ENCODE measurements around the gene MVB12B. TPM values are rescaled to one million over a fixed set of nuclear protein-coding genes. Genes with fewer than 3 reads are reported as not detected.

The MVB12B gene
- total RNA-seq, 1 experiment from 2014 or later, result 5.8 TPM

DNA sequence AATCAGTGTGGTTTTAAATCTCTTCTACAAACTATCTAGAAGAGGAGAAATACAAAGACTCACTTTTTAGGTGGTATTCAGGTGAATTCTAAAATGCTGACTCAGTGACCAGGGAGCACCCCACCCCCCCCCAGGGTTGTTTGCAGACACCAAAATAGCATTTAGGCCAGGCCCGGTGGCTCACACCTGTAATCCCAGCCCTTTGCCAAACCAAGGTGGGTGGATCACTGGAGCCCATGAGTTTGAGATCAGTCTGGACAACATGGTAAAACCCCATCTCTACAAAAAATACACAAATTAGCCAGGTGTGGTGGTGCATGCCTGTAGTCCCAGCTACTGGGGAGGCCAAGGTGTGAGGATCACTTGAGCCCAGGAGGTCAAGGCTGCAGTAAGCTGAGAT is 168.1 kb downstream of the MVB12B start:
- Histone ChIP-seq H2BK5ac (ENCODE audit: insufficient read length, low read length) (no peak overlapping the region), H3K79me2 (ENCODE audit: insufficient read depth, low read length) (no peaks in the 10 kb centered on the region), H3T11ph (ENCODE audit: low read length) (no peak overlapping the region), H4K5ac (ENCODE audit: insufficient read length, low read depth, low read length) (no peak overlapping the region), H3K79me1 (ENCODE audit: insufficient read depth, low read depth, low read length, poor library complexity, severe bottlenecking) (no peaks in the 10 kb centered on the region), H2AFZ (ENCODE audit: low read length) (no peak overlapping the region), H2BK15ac (ENCODE audit: low read depth, low read length) (no peak overlapping the region), H2BK120ac (ENCODE audit: low read depth, low read length, poor library complexity, severe bottlenecking) (no peak overlapping the region), H2BK20ac (ENCODE audit: low read depth, low read length, poor library complexity, severe bottlenecking) (no peak overlapping the region), H2BK12ac (ENCODE audit: insufficient read length, low read depth, low read length) (no peak overlapping the region), H3K9ac (ENCODE audit: extremely low read depth, insufficient read length, low read length) (no peak overlapping the region), H3K4me2 (ENCODE audit: insufficient read depth, insufficient read length, low read length) (no peak overlapping the region), H2AK5ac (ENCODE audit: insufficient read length, low read length) (no peak overlapping the region), H3K23me2 (ENCODE audit: insufficient read length, low read depth, low read length, poor library complexity, severe bottlenecking) (peaks cover 4% of the 10 kb centered on the region), H3K4ac (ENCODE audit: low read depth, low read length) (no peak overlapping the region), H3K4me1 (ENCODE audit: insufficient read depth, low read length) (no peaks in the 10 kb centered on the region), H3K23ac (ENCODE audit: insufficient read length, low read depth, low read length) (no peak overlapping the region), H3K14ac (ENCODE audit: insufficient read depth, low read length) (no peak overlapping the region), H3K18ac (ENCODE audit: insufficient read length, low read depth, low read length) (no peak overlapping the region), H3K27me3 (ENCODE audit: insufficient read depth, low read length) (no peaks in the 10 kb centered on the region), H4K20me1 (ENCODE audit: control insufficient read depth, insufficient read depth, insufficient read length) (no peaks in the 10 kb centered on the region), H4K91ac (ENCODE audit: insufficient read length, low read depth, low read length) (no peak overlapping the region), H3K9me3 (ENCODE audit: control insufficient read depth, low read depth, low read length) (no peaks in the 10 kb centered on the region), H3K56ac (ENCODE audit: insufficient read length, low read depth, low read length) (no peak overlapping the region), H3K27ac (ENCODE audit: insufficient read length, low read depth, low read length) (no peak overlapping the region), H4K8ac (replicated peaks; ENCODE audit: insufficient read length, low read depth, low read length) (no peak overlapping the region)
- Mint-ChIP-seq H3K4me1 (peaks cover 2 to 11% of the 10 kb centered on the region in 2 experiments), H3K4me3 (no peak overlapping the region), H3K27ac (no peak overlapping the region), H3K27me3 (ENCODE audit: low read depth) (peaks cover 15% of the 10 kb centered on the region), H3K9me3 (no peaks in the 10 kb centered on the region), H3K36me3 (ENCODE audit: insufficient read depth in 1 of 3, low read depth in 3 of 3) (no peaks in the 10 kb centered on the region)
- TF ChIP-seq, protein P1, sequence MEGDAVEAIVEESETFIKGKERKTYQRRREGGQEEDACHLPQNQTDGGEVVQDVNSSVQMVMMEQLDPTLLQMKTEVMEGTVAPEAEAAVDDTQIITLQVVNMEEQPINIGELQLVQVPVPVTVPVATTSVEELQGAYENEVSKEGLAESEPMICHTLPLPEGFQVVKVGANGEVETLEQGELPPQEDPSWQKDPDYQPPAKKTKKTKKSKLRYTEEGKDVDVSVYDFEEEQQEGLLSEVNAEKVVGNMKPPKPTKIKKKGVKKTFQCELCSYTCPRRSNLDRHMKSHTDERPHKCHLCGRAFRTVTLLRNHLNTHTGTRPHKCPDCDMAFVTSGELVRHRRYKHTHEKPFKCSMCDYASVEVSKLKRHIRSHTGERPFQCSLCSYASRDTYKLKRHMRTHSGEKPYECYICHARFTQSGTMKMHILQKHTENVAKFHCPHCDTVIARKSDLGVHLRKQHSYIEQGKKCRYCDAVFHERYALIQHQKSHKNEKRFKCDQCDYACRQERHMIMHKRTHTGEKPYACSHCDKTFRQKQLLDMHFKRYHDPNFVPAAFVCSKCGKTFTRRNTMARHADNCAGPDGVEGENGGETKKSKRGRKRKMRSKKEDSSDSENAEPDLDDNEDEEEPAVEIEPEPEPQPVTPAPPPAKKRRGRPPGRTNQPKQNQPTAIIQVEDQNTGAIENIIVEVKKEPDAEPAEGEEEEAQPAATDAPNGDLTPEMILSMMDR (conservative IDR thresholded peaks at IDR 0.05), result no peak
- WGBS (ENCODE audit: extremely low coverage, insufficient read length, low lambda C conversion rate), result no CpG with 5 or more reads among the region's 1 CpG
- DNase-seq, result no peak
